Measurements from ENCODE around the gene FGF14.

DNA sequence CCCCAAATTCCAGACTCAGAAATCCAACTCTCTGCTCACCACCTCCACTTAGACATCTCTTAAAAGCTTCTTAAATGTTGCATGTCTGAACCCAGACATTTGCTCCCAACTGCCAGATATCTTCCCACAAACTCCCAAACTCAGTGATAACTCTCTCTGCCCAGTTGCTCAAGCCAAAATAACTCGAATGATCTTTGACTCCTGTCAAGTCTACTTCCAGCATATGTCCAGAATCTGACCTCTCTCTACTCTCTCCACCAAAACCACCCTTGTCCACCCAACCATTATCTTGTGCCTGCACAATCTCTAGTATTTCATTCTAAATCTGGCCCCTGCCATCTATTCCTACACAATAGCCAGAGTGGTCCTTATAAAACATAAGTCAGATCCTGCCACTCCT, 99.3 kb downstream of the FGF14 start:
- no peak for TF ChIP-seq FOXJ3 (CRISPR knock-in tag; IDR thresholded peaks at IDR 0.05)
- no peak for TF ChIP-seq POLR2AphosphoS5 (IDR thresholded peaks at IDR 0.05; ENCODE audit: low read depth, low read length)
- TF ChIP-seq, protein P1, sequence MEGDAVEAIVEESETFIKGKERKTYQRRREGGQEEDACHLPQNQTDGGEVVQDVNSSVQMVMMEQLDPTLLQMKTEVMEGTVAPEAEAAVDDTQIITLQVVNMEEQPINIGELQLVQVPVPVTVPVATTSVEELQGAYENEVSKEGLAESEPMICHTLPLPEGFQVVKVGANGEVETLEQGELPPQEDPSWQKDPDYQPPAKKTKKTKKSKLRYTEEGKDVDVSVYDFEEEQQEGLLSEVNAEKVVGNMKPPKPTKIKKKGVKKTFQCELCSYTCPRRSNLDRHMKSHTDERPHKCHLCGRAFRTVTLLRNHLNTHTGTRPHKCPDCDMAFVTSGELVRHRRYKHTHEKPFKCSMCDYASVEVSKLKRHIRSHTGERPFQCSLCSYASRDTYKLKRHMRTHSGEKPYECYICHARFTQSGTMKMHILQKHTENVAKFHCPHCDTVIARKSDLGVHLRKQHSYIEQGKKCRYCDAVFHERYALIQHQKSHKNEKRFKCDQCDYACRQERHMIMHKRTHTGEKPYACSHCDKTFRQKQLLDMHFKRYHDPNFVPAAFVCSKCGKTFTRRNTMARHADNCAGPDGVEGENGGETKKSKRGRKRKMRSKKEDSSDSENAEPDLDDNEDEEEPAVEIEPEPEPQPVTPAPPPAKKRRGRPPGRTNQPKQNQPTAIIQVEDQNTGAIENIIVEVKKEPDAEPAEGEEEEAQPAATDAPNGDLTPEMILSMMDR (IDR thresholded peaks at IDR 0.05): no peak
- no peak for TF ChIP-seq CHD2 (IDR thresholded peaks at IDR 0.05; ENCODE audit: low read length, partially characterized antibody)

All from SK-N-SH (cell line).